ENCODE measurements around the gene PER3. TPM values are rescaled to one million over a fixed set of nuclear protein-coding genes. Genes with fewer than 3 reads are reported as not detected.

Gene PER3
- total and polyA plus RNA-seq, 4 donors: 3.3 to 21.0 (median 6.2) TPM

GRCh38 chr1:7770997-7771822, 12.9 kb upstream of the PER3 start, which contains the start of gene VAMP3:
Gene VAMP3 (plus strand): TSS chr1:7771296. CDS start chr1:7771384, 88 bp downstream.
- WGBS: under 1% methylated on average over 97 of the region's 97 CpGs

More at GRCh38 chr1:7770997-7771822, 12.9 kb upstream of the PER3 start, which contains the start of gene VAMP3:
- H3K4me1 ChIP-seq (ENCODE audit: control insufficient read depth in 4 of 4, insufficient read depth in 4 of 4, low read length in 3 of 4): peaks cover 1 to 20% (median 11%) of the 10 kb centered on the region in 4 donors
- no peaks in the 10 kb centered on the region for H3K9me3 ChIP-seq (ENCODE audit: control insufficient read depth in 4 of 4, low read length in 3 of 4)
- H3K36me3 ChIP-seq (ENCODE audit: control insufficient read depth in 4 of 4, insufficient read depth in 3 of 4, low read depth in 1 of 4, low read length in 3 of 4): peaks cover 0 to 5% (median 2%) of the 10 kb centered on the region in 4 donors
- H3K27me3 ChIP-seq (ENCODE audit: control insufficient read depth in 4 of 4, insufficient read depth in 4 of 4, low read length in 3 of 4): no peaks in the 10 kb centered on the region
- peak within 1 kb of the TSS; percentile 86 to 87 for H3K27ac ChIP-seq (ENCODE audit: low read depth in 1 of 2, low read length in 2 of 2)
- peak within 1 kb of the TSS; percentile 10 to 78 for H3K9ac ChIP-seq (ENCODE audit: low read depth in 1 of 2, low read length in 2 of 2)
- H3K4me3 ChIP-seq (ENCODE audit: low read depth in 1 of 3, low read length in 3 of 3): peak within 1 kb of the TSS; percentile 58 to 97 (median 61)
- DNase-seq (ENCODE audit: low spot score): peak; percentile 98
- TF ChIP-seq NR2F2 (IDR thresholded peaks at IDR 0.05) (peak; percentile 52), FOXA1 (IDR thresholded peaks at IDR 0.05) (no peak), HNF4A (conservative IDR thresholded peaks at IDR 0.05) (no peak), JUND (IDR thresholded peaks at IDR 0.05) (no peak), EGR1 (IDR thresholded peaks at IDR 0.05; ENCODE audit: low read depth in 2 of 2) (peak in 1 of 2 donors; percentile 56), SP1 (IDR thresholded peaks at IDR 0.05) (peak; percentile 63), TAF1 (conservative IDR thresholded peaks at IDR 0.05) (no peak), HNF4G (IDR thresholded peaks at IDR 0.05) (no peak), RXRA (IDR thresholded peaks at IDR 0.05) (peak in 1 of 2 donors; percentile 69), YY1 (IDR thresholded peaks at IDR 0.05) (no peak), CTCF (IDR thresholded peaks at IDR 0.05; ENCODE audit: low read depth, low read length, missing input control) (no peak), GABPA (IDR thresholded peaks at IDR 0.05 in 1 of 2, conservative IDR thresholded peaks at IDR 0.05 in 1 of 2) (peak; percentile 43 to 84), FOXA2 (IDR thresholded peaks at IDR 0.05) (no peak), MAX (IDR thresholded peaks at IDR 0.05) (no peak), RAD21 (IDR thresholded peaks at IDR 0.05) (no peak)
- TF ChIP-seq, protein P1, sequence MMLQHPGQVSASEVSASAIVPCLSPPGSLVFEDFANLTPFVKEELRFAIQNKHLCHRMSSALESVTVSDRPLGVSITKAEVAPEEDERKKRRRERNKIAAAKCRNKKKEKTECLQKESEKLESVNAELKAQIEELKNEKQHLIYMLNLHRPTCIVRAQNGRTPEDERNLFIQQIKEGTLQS (IDR thresholded peaks at IDR 0.05): no peak
- TF ChIP-seq, protein P2, sequence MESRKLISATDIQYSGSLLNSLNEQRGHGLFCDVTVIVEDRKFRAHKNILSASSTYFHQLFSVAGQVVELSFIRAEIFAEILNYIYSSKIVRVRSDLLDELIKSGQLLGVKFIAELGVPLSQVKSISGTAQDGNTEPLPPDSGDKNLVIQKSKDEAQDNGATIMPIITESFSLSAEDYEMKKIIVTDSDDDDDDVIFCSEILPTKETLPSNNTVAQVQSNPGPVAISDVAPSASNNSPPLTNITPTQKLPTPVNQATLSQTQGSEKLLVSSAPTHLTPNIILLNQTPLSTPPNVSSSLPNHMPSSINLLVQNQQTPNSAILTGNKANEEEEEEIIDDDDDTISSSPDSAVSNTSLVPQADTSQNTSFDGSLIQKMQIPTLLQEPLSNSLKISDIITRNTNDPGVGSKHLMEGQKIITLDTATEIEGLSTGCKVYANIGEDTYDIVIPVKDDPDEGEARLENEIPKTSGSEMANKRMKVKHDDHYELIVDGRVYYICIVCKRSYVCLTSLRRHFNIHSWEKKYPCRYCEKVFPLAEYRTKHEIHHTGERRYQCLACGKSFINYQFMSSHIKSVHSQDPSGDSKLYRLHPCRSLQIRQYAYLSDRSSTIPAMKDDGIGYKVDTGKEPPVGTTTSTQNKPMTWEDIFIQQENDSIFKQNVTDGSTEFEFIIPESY (IDR thresholded peaks at IDR 0.05): no peak
- TF ChIP-seq, protein P3, sequence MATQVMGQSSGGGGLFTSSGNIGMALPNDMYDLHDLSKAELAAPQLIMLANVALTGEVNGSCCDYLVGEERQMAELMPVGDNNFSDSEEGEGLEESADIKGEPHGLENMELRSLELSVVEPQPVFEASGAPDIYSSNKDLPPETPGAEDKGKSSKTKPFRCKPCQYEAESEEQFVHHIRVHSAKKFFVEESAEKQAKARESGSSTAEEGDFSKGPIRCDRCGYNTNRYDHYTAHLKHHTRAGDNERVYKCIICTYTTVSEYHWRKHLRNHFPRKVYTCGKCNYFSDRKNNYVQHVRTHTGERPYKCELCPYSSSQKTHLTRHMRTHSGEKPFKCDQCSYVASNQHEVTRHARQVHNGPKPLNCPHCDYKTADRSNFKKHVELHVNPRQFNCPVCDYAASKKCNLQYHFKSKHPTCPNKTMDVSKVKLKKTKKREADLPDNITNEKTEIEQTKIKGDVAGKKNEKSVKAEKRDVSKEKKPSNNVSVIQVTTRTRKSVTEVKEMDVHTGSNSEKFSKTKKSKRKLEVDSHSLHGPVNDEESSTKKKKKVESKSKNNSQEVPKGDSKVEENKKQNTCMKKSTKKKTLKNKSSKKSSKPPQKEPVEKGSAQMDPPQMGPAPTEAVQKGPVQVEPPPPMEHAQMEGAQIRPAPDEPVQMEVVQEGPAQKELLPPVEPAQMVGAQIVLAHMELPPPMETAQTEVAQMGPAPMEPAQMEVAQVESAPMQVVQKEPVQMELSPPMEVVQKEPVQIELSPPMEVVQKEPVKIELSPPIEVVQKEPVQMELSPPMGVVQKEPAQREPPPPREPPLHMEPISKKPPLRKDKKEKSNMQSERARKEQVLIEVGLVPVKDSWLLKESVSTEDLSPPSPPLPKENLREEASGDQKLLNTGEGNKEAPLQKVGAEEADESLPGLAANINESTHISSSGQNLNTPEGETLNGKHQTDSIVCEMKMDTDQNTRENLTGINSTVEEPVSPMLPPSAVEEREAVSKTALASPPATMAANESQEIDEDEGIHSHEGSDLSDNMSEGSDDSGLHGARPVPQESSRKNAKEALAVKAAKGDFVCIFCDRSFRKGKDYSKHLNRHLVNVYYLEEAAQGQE (IDR thresholded peaks at IDR 0.05): no peak
